Heart right ventricle (tissue), 16 donors: ENCODE data around the gene ADARB2. TPM values are rescaled to one million over a fixed set of nuclear protein-coding genes. Genes with fewer than 3 reads are reported as not detected.

ENCODE experiments used
- ATAC-seq, 8 donors: fragments of 200-7000 bp; cut with Tn5 transposase; one replicate each; pipeline ENCODE4 v1.9.1; 2020; ENCODE audit warnings: mild to moderate bottlenecking in 8 of 8, moderate library complexity in 8 of 8, moderate number of reproducible peaks in 1 of 8
- DNase-seq, 2 donors: peaks; one replicate each; pipeline ENCODE4 v3.0.0-alpha.2; 2020
- H3K27ac ChIP-seq, 10 donors: fragments of 200-600 bp; sonication (generic) in 2 of 10; one replicate each; pipeline versions ENCODE4 v1.5.0 to v1.8.0; 2020 to 2022; ENCODE audit warnings: mild to moderate bottlenecking in 3 of 10
- H3K27me3 ChIP-seq, 7 donors: fragments of 200-600 bp; one replicate each; pipeline ENCODE4 v1.8.0; 2021 to 2022; ENCODE audit warnings: mild to moderate bottlenecking in 2 of 7
- H3K36me3 ChIP-seq, 9 donors: fragments of 200-600 bp; sonication (generic) in 1 of 9; one replicate each; pipeline versions ENCODE4 v1.5.0 to v1.8.0; 2020 to 2022; ENCODE audit warnings: mild to moderate bottlenecking in 2 of 9
- H3K4me1 ChIP-seq, 9 donors: fragments of 200-600 bp; sonication (generic) in 1 of 9; one replicate each; pipeline versions ENCODE4 v1.5.0 to v1.8.0; 2020 to 2022; ENCODE audit warnings: mild to moderate bottlenecking in 4 of 9
- H3K4me3 ChIP-seq, 10 donors: fragments of 200-600 bp; sonication (generic) in 2 of 10; one replicate each; pipeline versions ENCODE4 v1.5.0 to v1.8.0; 2020 to 2022; ENCODE audit warnings: mild to moderate bottlenecking in 7 of 10, moderate library complexity in 2 of 10
- H3K9me3 ChIP-seq, 11 donors: fragments of 200-600 bp in 10 of 11; sonication (generic) in 2 of 11; one replicate each; pipeline versions ENCODE4 v1.5.0 to v1.8.0; 2013 to 2022; ENCODE audit warnings: mild to moderate bottlenecking in 2 of 11, control low read depth in 1 of 11, moderate library complexity in 1 of 11
- CTCF ChIP-seq, 9 donors: fragments of 200-600 bp; sonication (generic) in 2 of 9; IDR thresholded peaks; one replicate each; pipeline versions ENCODE4 v1.5.0 to v1.8.0; 2021 to 2022; ENCODE audit warnings: antibody characterized with exemption in 9 of 9, mild to moderate bottlenecking in 5 of 9, moderate library complexity in 1 of 9
- WGBS, 2 donors: extraction: QIAGEN DNeasy Blood & Tissue Kit; methylation state at CpG; one replicate each; pipeline ENCODE4 v1.1.7; 2013; ENCODE audit warnings: inconsistent platforms in 1 of 2; 5-methylcytosine and 5-hydroxymethylcytosine counted together
- intact Hi-C, 10 donors: fragments of 100-400 bp; cut with DNase I; formaldehyde crosslinking; loops; one replicate each; pipeline versions ENCODE4 v1.11.1 to v1.14.2; 2022
- polyA plus RNA-seq, 2 donors: library from polyadenylated mRNA; stranded (reverse); fragments of 200-250 nt; gene quantifications; one replicate each; pipeline ENCODE4 v1.2.3, GENCODE V29; 2013
- total RNA-seq, 10 donors: library from RNA; stranded (reverse); fragmentation: NEBNext Ultra II Directional in 3 of 10; extraction: Animal tissue kit (Norgen Biotek cat#: 25700) in 3 of 10; gene quantifications; one replicate each; pipeline versions ENCODE4 v1.2.1 to v1.2.4, GENCODE V29; 2021 to 2023
- donor health status: Arrhythmogenic right ventricular cardiomyopathy.
- donor health status: ischemic (EF 13 %, LVEDD 7.1; RV severe dilation, severe dysfunction).
- donor health status: healthy with polysubstance abuse.
- donor health status: DM: no; HTN: yes; CAD: no.
- donor health status: DM: no; HTN: no; CAD: no.
- donor health status: ischemic (EF 25% LVEDD 6.9; RV normal size, moderate dysfunction).
- donor health status: ischemic (EF 25% LVEDD 5.7; RV mildly dilated, moderate dysfunction).
- donor health status: healthy.
- donor health status: DM: yes; HTN: yes; CAD: no.
- donor health status: Ischemic cardiomyopathy.
- donor health status: ischemic (EF 35%, LVEDD 5.7; RV mildly dilated, moderate dysfunction).
- donor health status: nonischemic (EF 11% LVEDD 7.7; RV severe dilation, severe dysfunction).
- donor health status: DM: yes; HTN: yes; CAD: no.
- donor health status: PGD.
- donor health status: ischemic (EF 29% LVEDD 5.4; RV normal size, mild dysfunction).
- donor health status: nonischemic (EF 23%, LVEDD 6.1; RV moderate dilation, normal function).

Gene ADARB2
- total and polyA plus RNA-seq, 12 donors, result 0.08 to 0.47 (median 0.17) TPM; not detected in 2

- H3K27me3 ChIP-seq, result peaks cover 0 to 7% (median 0%) of the 10 kb centered on the region in 7 donors
- no peak overlapping the region for H3K4me3 ChIP-seq
- WGBS, 2 donors, result 86% methylated on average over 3 of the region's 3 CpGs
- TF ChIP-seq CTCF (IDR thresholded peaks at IDR 0.05), result no peak
- no peaks in the 10 kb centered on the region for H3K4me1 ChIP-seq
- H3K36me3 ChIP-seq, result no peaks in the 10 kb centered on the region
- H3K9me3 ChIP-seq, result peaks cover 0 to 10% (median 0%) of the 10 kb centered on the region in 11 donors
- no peak for ATAC-seq
- intact Hi-C loops, result no loop called here
- no peak overlapping the region for H3K27ac ChIP-seq
- no peak for DNase-seq
Observed at GRCh38 chr10:1706256-1706655, 31.1 kb downstream of the ADARB2 start.

GRCh38 chr10:1698185-1698584, 39.1 kb downstream of the ADARB2 start:
- DNase-seq, result no peak
- TF ChIP-seq CTCF (IDR thresholded peaks at IDR 0.05), result no peak
- ATAC-seq, result no peak
- Histone ChIP-seq H3K9me3 (peaks cover 0 to 12% (median 0%) of the 10 kb centered on the region in 11 donors), H3K27me3 (no peaks in the 10 kb centered on the region), H3K4me3 (no peak overlapping the region), H3K27ac (no peak overlapping the region), H3K4me1 (no peaks in the 10 kb centered on the region), H3K36me3 (no peaks in the 10 kb centered on the region)
- intact Hi-C loops, result no loop called here
- WGBS, 2 donors, result 77 to 83% methylated on average over 8 of the region's 8 CpGs

- no peaks in the 10 kb centered on the region for H3K27me3 ChIP-seq
- H3K36me3 ChIP-seq, result no peaks in the 10 kb centered on the region
- no peaks in the 10 kb centered on the region for H3K4me1 ChIP-seq
- no peak overlapping the region for H3K4me3 ChIP-seq
- no peak overlapping the region for H3K27ac ChIP-seq
- WGBS, 2 donors, result 86 to 88% methylated on average over 6 of the region's 6 CpGs
- intact Hi-C loops, result no loop called here
- DNase-seq (no peak), ATAC-seq (no peak)
- TF ChIP-seq CTCF (IDR thresholded peaks at IDR 0.05), result no peak
- H3K9me3 ChIP-seq, result peaks cover 0 to 8% (median 0%) of the 10 kb centered on the region in 11 donors
Observed at GRCh38 chr10:1696106-1696505, 41.2 kb downstream of the ADARB2 start.

- Histone ChIP-seq H3K27ac (no peak overlapping the region), H3K27me3 (peaks cover 0 to 4% (median 0%) of the 10 kb centered on the region in 7 donors), H3K4me3 (no peak overlapping the region), H3K9me3 (no peaks in the 10 kb centered on the region), H3K36me3 (no peaks in the 10 kb centered on the region), H3K4me1 (no peaks in the 10 kb centered on the region)
- DNase-seq (no peak), ATAC-seq (no peak)
- 65 to 69% methylated on average over 5 of the region's 5 CpGs for WGBS, 2 donors
- intact Hi-C loops, result no loop called here
- TF ChIP-seq CTCF (IDR thresholded peaks at IDR 0.05), result no peak
Observed at GRCh38 chr10:1690086-1690485, 47.2 kb downstream of the ADARB2 start.
